ENCODE data around the gene MND1. TPM values are rescaled to one million over a fixed set of nuclear protein-coding genes. Genes with fewer than 3 reads are reported as not detected.

Gene MND1
- total and polyA plus RNA-seq, 10 donors, result 0.76 to 10.9 (median 2.3) TPM

DNA sequence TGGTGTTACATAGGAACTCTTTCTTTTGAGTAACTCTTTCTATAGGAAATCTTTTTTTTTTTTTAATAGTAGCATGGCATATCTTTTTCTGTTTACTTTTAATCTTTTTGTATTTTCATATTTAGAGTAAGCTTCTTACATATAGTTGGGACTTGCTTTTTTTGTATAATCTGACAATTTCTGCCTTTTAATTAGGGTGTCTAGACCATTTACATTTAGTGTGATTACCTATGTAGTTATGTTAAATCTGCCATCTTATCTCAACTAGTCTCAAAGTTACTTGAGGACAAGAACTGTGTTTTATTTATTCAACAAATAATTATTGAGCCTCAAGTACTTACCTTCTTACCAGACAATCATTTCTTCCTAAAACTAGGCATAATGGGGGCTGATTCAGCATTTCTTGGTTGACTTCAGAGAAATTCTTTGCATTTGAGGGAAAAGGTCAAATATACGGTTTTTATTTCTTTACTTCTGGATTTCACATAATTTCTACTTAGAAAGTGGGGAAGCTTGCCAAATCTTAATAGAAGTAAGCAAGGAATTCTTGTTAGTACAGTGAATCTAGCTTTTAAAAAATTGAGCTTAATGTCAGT, 28.6 kb downstream of the MND1 start:
- no peak for DNase-seq
- Histone ChIP-seq H3K27me3 (replicated peaks in 1 of 7) (no peaks in the 10 kb centered on the region), H3K36me3 (no peaks in the 10 kb centered on the region), H3K4me1 (no peaks in the 10 kb centered on the region), H3K27ac (no peak overlapping the region), H3K9me3 (peaks cover 0 to 17% (median 14%) of the 10 kb centered on the region in 8 donors), H3K4me3 (no peak overlapping the region)
- intact Hi-C loops (cut with DNase I; ENCODE audit: low total_unique reads), result no loop called here
- no peak for TF ChIP-seq POLR2AphosphoS5 (IDR thresholded peaks at IDR 0.05)
- no peak for TF ChIP-seq POLR2A (IDR thresholded peaks at IDR 0.05)
- TF ChIP-seq, protein P1, sequence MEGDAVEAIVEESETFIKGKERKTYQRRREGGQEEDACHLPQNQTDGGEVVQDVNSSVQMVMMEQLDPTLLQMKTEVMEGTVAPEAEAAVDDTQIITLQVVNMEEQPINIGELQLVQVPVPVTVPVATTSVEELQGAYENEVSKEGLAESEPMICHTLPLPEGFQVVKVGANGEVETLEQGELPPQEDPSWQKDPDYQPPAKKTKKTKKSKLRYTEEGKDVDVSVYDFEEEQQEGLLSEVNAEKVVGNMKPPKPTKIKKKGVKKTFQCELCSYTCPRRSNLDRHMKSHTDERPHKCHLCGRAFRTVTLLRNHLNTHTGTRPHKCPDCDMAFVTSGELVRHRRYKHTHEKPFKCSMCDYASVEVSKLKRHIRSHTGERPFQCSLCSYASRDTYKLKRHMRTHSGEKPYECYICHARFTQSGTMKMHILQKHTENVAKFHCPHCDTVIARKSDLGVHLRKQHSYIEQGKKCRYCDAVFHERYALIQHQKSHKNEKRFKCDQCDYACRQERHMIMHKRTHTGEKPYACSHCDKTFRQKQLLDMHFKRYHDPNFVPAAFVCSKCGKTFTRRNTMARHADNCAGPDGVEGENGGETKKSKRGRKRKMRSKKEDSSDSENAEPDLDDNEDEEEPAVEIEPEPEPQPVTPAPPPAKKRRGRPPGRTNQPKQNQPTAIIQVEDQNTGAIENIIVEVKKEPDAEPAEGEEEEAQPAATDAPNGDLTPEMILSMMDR (IDR thresholded peaks at IDR 0.05 in 8 of 11, conservative IDR thresholded peaks at IDR 0.05 in 3 of 11), result no peak
- 86 to 98% (median 89%) methylated on average over 1 of the region's 1 CpG for WGBS, 5 donors

DNA sequence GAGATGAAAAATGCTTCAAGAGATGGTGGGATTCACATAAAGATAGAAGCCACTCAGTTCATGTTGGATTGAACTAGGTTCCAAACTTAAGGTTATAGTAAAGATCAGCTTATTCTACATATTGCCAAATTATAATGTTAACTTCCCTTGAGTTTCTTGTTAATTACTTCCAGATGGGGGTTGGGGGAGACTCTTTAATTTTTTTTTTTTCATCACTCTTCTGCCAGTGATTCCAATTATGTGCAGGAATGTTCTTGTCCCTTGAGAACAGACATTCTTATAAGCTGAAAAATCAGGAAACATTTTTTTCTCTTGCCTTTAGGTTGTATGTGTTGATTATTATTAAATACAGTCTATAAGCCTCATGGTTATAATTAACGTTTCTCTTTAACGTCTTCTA, 30.0 kb downstream of the MND1 start:
- Histone ChIP-seq H3K27me3 (replicated peaks in 1 of 7) (no peaks in the 10 kb centered on the region), H3K4me3 (no peak overlapping the region), H3K9me3 (peaks cover 0 to 17% (median 14%) of the 10 kb centered on the region in 8 donors), H3K36me3 (no peaks in the 10 kb centered on the region), H3K4me1 (peaks cover 0 to 3% (median 0%) of the 10 kb centered on the region in 6 donors), H3K27ac (no peak overlapping the region)
- no peak for DNase-seq
- 85 to 96% (median 91%) methylated on average over 2 of the region's 2 CpGs for WGBS, 5 donors
- TF ChIP-seq POLR2A (IDR thresholded peaks at IDR 0.05) (no peak), POLR2AphosphoS5 (IDR thresholded peaks at IDR 0.05) (no peak)
- TF ChIP-seq, protein P1 (IDR thresholded peaks at IDR 0.05 in 8 of 11, conservative IDR thresholded peaks at IDR 0.05 in 3 of 11), result no peak
- intact Hi-C loops (cut with DNase I; ENCODE audit: low total_unique reads), result no loop called here

DNA sequence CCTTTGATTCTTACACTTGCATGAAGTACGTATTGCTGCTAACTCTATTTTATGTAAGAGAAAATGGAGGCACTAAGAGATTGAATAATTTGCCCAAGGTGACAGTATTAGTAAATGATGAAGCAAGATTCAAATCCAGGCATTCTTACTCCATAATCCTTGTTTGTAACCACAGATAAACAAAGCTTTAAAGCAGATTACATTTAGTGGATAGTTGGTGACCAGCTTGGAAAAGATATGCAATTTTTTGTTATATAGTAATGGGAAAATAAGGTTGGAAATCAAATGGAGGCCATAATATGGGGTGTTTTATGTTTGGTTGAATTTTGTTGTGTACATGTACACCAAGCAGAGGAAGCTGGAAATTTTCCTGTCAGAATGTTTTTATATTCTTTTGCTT, 30.8 kb downstream of the MND1 start:
- intact Hi-C loops (cut with DNase I; ENCODE audit: low total_unique reads), result no loop called here
- H3K4me3 ChIP-seq, result no peak overlapping the region
- H3K27me3 ChIP-seq (replicated peaks in 1 of 7), result no peaks in the 10 kb centered on the region
- 92 to 98% (median 98%) methylated on average over 1 of the region's 1 CpG for WGBS, 5 donors
- TF ChIP-seq POLR2A (IDR thresholded peaks at IDR 0.05), result no peak
- no peak for TF ChIP-seq POLR2AphosphoS5 (IDR thresholded peaks at IDR 0.05)
- TF ChIP-seq, protein P1 (IDR thresholded peaks at IDR 0.05 in 8 of 11, conservative IDR thresholded peaks at IDR 0.05 in 3 of 11), result no peak
- peaks cover 0 to 5% (median 0%) of the 10 kb centered on the region in 6 donors for H3K4me1 ChIP-seq
- no peaks in the 10 kb centered on the region for H3K36me3 ChIP-seq
- no peak overlapping the region for H3K27ac ChIP-seq
- H3K9me3 ChIP-seq, result peaks cover 0 to 17% (median 14%) of the 10 kb centered on the region in 8 donors
- no peak for DNase-seq

DNA sequence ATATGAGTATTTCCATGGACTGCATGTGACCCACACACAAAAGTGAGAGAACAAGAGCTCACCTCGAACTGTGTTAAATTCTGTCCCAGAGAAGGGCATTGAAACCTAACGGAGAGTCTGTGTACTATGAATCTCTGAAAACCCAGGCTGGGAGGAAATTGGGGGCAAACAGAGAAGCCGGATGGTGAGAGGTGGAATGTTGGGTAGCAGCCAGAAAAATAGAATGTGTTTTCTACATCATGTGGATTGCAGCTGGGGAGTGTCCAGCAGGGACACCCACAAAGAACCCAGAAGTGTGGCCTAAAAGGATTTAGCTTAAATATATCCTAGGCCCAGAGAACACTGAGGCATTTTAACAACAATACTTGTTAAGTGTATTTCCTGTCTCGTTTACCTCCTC, 38.6 kb downstream of the MND1 start:
- peaks cover 0 to 5% (median 0%) of the 10 kb centered on the region in 6 donors for H3K4me1 ChIP-seq
- no peaks in the 10 kb centered on the region for H3K9me3 ChIP-seq
- no peaks in the 10 kb centered on the region for H3K27me3 ChIP-seq (replicated peaks in 1 of 7)
- DNase-seq, result no peak
- H3K36me3 ChIP-seq, result no peaks in the 10 kb centered on the region
- no peak overlapping the region for H3K27ac ChIP-seq
- intact Hi-C loops (cut with DNase I; ENCODE audit: low total_unique reads), result no loop called here
- TF ChIP-seq, protein P1 (IDR thresholded peaks at IDR 0.05 in 8 of 11, conservative IDR thresholded peaks at IDR 0.05 in 3 of 11), result no peak
- TF ChIP-seq POLR2A (IDR thresholded peaks at IDR 0.05), result no peak
- no peak for TF ChIP-seq POLR2AphosphoS5 (IDR thresholded peaks at IDR 0.05)
- no peak overlapping the region for H3K4me3 ChIP-seq
- WGBS, 5 donors, result 72 to 82% (median 78%) methylated on average over 4 of the region's 4 CpGs
